Measurements from ENCODE around the gene OR2AT4.
"Not testable (repeated sequence)": the region's sequence is repeated elsewhere in the genome, so short reads cannot be mapped to it uniquely, and the experiment has no call there.

Gene OR2AT4

GRCh38 chr11:75063741-75064314 is 32.8 kb downstream of the OR2AT4 start:
- no peak for DNase-seq (ENCODE audit: low spot score)
- no peak for TF ChIP-seq CTCF (IDR thresholded peaks at IDR 0.05; ENCODE audit: extremely low read depth, missing control alignments)

- no peak for TF ChIP-seq CTCF (IDR thresholded peaks at IDR 0.05; ENCODE audit: extremely low read depth, missing control alignments)
- no peak for DNase-seq (ENCODE audit: low spot score)
Observed at GRCh38 chr11:75059299-75059698, 37.4 kb downstream of the OR2AT4 start.

- TF ChIP-seq CTCF (IDR thresholded peaks at IDR 0.05; ENCODE audit: extremely low read depth, missing control alignments): no peak
- no peak for DNase-seq (ENCODE audit: low spot score)
Observed at GRCh38 chr11:75056814-75057213, 39.9 kb downstream of the OR2AT4 start.

GRCh38 chr11:75055511-75055910 is 41.2 kb downstream of the OR2AT4 start:
- DNase-seq (ENCODE audit: low spot score): no peak
- TF ChIP-seq CTCF (IDR thresholded peaks at IDR 0.05; ENCODE audit: extremely low read depth, missing control alignments): no peak

GRCh38 chr11:75052457-75052856 is 44.2 kb downstream of the OR2AT4 start:
- no peak for DNase-seq (ENCODE audit: low spot score)
- TF ChIP-seq CTCF (IDR thresholded peaks at IDR 0.05; ENCODE audit: extremely low read depth, missing control alignments): no peak

GRCh38 chr11:75051043-75051442 is 45.6 kb downstream of the OR2AT4 start:
- DNase-seq (ENCODE audit: low spot score): no peak
- no peak for TF ChIP-seq CTCF (IDR thresholded peaks at IDR 0.05; ENCODE audit: extremely low read depth, missing control alignments)

GRCh38 chr11:75050516-75050915 is 46.2 kb downstream of the OR2AT4 start:
- no peak for TF ChIP-seq CTCF (IDR thresholded peaks at IDR 0.05; ENCODE audit: extremely low read depth, missing control alignments)
- DNase-seq (ENCODE audit: low spot score): no peak

GRCh38 chr11:75049501-75050266 is 47.0 kb downstream of the OR2AT4 start:
- not testable (repeated sequence) for DNase-seq (ENCODE audit: low spot score)
